Coronary artery (tissue), 2 donors: Measurements from ENCODE around the gene DTL.

Experiments used
- DNase-seq: peaks from one replicate; pipeline ENCODE4 v3.0.0-alpha.2; 2017; ENCODE audit warnings: low spot score
- H3K27ac ChIP-seq, 2 donors: fragments of 200-600 bp; sonication (generic); one replicate each; pipeline ENCODE4 v1.5.1; 2016 to 2019
- H3K4me3 ChIP-seq: fragments of 200-600 bp; sonication (generic); 2 replicates; pipeline ENCODE4 v1.5.1; 2016; ENCODE audit warnings: mild to moderate bottlenecking, moderate library complexity
- CTCF ChIP-seq: fragments of 200-600 bp; sonication (generic); IDR thresholded peaks from one replicate; pipeline ENCODE4 v1.5.1; 2019; ENCODE audit warnings: antibody characterized with exemption

Gene DTL

GRCh38 chr1:212007178-212007577 lies 28.4 kb upstream of the DTL start:
- Histone ChIP-seq H3K27ac (no peak overlapping the region), H3K4me3 (no peak overlapping the region)
- no peak for TF ChIP-seq CTCF
- no peak for DNase-seq

GRCh38 chr1:212007886-212008285 lies 27.7 kb upstream of the DTL start:
- no peak for TF ChIP-seq CTCF
- no peak for DNase-seq
- Histone ChIP-seq H3K27ac (no peak overlapping the region), H3K4me3 (no peak overlapping the region)

GRCh38 chr1:212009561-212009960 lies 26.0 kb upstream of the DTL start:
- no peak for DNase-seq
- no peak overlapping the region for H3K4me3 ChIP-seq
- H3K27ac ChIP-seq = no peak overlapping the region
- no peak for TF ChIP-seq CTCF

GRCh38 chr1:212010004-212010403 lies 25.5 kb upstream of the DTL start:
- TF ChIP-seq CTCF = no peak
- no peak overlapping the region for H3K4me3 ChIP-seq
- no peak for DNase-seq
- H3K27ac ChIP-seq = no peak overlapping the region

GRCh38 chr1:212012034-212012740 lies 23.4 kb upstream of the DTL start:
- peak; percentile 89 for TF ChIP-seq CTCF
- H3K27ac ChIP-seq = no peak overlapping the region
- no peak overlapping the region for H3K4me3 ChIP-seq
- DNase-seq = no peak

- no peak for DNase-seq
- no peak for TF ChIP-seq CTCF
- no peak overlapping the region for H3K27ac ChIP-seq
- H3K4me3 ChIP-seq = no peak overlapping the region
Measured at GRCh38 chr1:212013672-212014071, 21.9 kb upstream of the DTL start.

- no peak overlapping the region for H3K27ac ChIP-seq
- DNase-seq = no peak
- no peak for TF ChIP-seq CTCF
- no peak overlapping the region for H3K4me3 ChIP-seq
Measured at GRCh38 chr1:212020975-212021374, 14.6 kb upstream of the DTL start.
